Measurements from ENCODE around the gene CASP10. TPM values are rescaled to one million over a fixed set of nuclear protein-coding genes. Genes with fewer than 3 reads are reported as not detected.
A peak's percentile ranks its signal among the peaks of the same experiment; 100 is the strongest.

Gene CASP10
- total and polyA plus RNA-seq, 2 of the 13 experiments (the other 11 are each of a cell fraction or from before 2014, with no cell fraction given), result 22.2 to 23.8 TPM

DNA sequence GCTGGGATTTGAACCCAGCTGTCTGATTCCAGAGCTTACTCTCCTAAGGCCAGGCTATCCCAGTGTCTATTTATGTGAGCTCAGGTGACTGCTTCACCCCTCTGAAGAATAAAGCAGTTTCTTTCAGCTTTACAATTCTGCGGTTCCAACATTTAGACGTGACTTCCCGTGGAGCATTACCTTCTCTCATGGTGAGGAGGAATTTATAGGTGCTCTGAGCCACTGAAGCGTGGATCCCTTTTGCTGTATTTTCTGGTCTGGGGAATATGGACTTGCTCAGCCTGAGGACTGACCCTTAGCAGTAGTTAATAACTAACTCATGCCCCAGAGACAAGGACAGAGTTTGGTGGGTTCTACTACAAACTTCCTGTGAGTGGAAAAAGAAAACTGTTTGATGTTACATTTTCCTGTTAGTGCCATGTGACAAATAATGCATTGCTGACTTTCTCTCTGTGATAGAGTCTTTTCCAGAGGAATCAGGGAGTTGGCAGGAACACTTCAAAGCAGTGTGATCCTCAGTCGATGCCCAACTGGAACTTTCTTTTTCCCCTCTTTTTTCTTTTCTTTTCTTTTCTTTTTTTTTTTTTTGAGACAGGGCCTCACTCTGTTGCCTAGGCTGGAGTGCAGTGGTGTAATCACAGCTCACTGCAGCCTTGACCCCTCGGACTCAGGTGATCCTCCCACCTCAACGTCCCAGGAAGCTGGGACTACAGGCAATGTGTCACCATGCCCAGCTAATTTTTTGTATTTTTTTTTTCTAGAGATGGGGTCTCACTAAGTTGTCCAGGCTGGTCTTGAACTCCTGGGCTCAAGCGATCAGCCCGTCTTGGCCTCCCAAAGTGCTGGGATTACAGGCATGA, 21.9 kb downstream of the CASP10 start (continued):
- TF ChIP-seq, protein P1, sequence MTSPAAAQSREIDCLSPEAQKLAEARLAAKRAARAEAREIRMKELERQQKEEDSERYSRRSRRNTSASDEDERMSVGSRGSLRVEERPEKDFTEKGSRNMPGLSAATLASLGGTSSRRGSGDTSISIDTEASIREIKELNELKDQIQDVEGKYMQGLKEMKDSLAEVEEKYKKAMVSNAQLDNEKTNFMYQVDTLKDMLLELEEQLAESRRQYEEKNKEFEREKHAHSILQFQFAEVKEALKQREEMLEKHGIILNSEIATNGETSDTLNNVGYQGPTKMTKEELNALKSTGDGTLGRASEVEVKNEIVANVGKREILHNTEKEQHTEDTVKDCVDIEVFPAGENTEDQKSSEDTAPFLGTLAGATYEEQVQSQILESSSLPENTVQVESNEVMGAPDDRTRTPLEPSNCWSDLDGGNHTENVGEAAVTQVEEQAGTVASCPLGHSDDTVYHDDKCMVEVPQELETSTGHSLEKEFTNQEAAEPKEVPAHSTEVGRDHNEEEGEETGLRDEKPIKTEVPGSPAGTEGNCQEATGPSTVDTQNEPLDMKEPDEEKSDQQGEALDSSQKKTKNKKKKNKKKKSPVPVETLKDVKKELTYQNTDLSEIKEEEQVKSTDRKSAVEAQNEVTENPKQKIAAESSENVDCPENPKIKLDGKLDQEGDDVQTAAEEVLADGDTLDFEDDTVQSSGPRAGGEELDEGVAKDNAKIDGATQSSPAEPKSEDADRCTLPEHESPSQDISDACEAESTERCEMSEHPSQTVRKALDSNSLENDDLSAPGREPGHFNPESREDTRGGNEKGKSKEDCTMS (CRISPR knock-in tag; conservative IDR thresholded peaks at IDR 0.05), result no peak
- TF ChIP-seq CREM (IDR thresholded peaks at IDR 0.05) (peak; percentile 85), CREM (CRISPR knock-in tag; IDR thresholded peaks at IDR 0.05) (no peak), ZNF781 (CRISPR knock-in tag; IDR thresholded peaks at IDR 0.05; ENCODE audit: borderline replicate concordance, not compliant biosample characterization) (no peak), ZNF3 (CRISPR knock-in tag; IDR thresholded peaks at IDR 0.05) (no peak), HNF4A (CRISPR knock-in tag; IDR thresholded peaks at IDR 0.05) (peak; percentile 85), ZNF792 (CRISPR knock-in tag; IDR thresholded peaks at IDR 0.05) (peak; percentile 24; the same call in 1 of the 2 replicates), ZNF446 (CRISPR knock-in tag; IDR thresholded peaks at IDR 0.05) (no peak; the same call in 1 of the 2 replicates), IRF2 (CRISPR knock-in tag; IDR thresholded peaks at IDR 0.05) (peak; percentile 78; the same call in 1 of the 2 replicates), BRCA1 (CRISPR knock-in tag; IDR thresholded peaks at IDR 0.05) (peak; percentile 24; the same call in 1 of the 2 replicates), CHD4 (IDR thresholded peaks at IDR 0.05; ENCODE audit: borderline replicate concordance, low read length) (no peak), PHF21A (CRISPR knock-in tag; IDR thresholded peaks at IDR 0.05) (peak; percentile 95), NCOR1 (IDR thresholded peaks at IDR 0.05; ENCODE audit: borderline replicate concordance, low read length) (peak; percentile 96), ZNF441 (CRISPR knock-in tag; IDR thresholded peaks at IDR 0.05; ENCODE audit: borderline replicate concordance) (0 out of 2 replicates have a peak, but pooled peaks have one; percentile 9), EZH2 (conservative IDR thresholded peaks at IDR 0.05; ENCODE audit: low read depth, low read length) (no peak), ZFP82 (CRISPR knock-in tag; IDR thresholded peaks at IDR 0.05; ENCODE audit: borderline replicate concordance) (no peak), ZNF891 (CRISPR knock-in tag; IDR thresholded peaks at IDR 0.05) (peak; percentile 59; the same call in 1 of the 2 replicates), DPF2 (CRISPR knock-in tag; IDR thresholded peaks at IDR 0.05; ENCODE audit: borderline replicate concordance, low read depth) (peak; percentile 67), SIX1 (CRISPR knock-in tag; IDR thresholded peaks at IDR 0.05; ENCODE audit: borderline replicate concordance) (peak; percentile 43; the same call in 1 of the 2 replicates)
- TF ChIP-seq, protein P2, sequence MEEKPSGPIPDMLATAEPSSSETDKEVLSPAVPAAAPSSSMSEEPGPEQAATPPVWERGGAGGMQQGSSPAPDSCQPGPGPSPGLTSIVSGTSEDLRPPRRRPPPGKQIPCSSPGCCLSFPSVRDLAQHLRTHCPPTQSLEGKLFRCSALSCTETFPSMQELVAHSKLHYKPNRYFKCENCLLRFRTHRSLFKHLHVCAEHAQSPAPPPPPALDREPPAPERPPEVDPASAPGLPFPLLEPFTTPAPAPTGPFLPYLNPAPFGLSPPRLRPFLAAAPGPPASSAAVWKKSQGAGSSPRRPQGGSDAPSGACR (CRISPR knock-in tag; IDR thresholded peaks at IDR 0.05), result 0 out of 2 replicates have a peak, but pooled peaks have one; percentile 46
- TF ChIP-seq, protein P3, sequence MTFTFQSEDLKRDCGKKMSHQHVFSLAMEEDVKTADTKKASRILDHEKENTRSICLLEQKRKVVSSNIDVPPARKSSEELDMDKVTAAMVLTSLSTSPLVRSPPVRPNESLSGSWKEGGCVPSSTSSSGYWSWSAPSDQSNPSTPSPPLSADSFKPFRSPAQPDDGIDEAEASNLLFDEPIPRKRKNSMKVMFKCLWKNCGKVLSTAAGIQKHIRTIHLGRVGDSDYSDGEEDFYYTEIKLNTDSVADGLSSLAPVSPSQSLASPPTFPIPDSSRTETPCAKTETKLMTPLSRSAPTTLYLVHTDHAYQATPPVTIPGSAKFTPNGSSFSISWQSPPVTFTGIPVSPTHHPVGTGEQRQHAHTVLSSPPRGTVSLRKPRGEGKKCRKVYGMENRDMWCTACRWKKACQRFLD (CRISPR knock-in tag; IDR thresholded peaks at IDR 0.05; ENCODE audit: borderline replicate concordance), result no peak; the same call in 1 of the 2 replicates
- TF ChIP-seq, protein P4, sequence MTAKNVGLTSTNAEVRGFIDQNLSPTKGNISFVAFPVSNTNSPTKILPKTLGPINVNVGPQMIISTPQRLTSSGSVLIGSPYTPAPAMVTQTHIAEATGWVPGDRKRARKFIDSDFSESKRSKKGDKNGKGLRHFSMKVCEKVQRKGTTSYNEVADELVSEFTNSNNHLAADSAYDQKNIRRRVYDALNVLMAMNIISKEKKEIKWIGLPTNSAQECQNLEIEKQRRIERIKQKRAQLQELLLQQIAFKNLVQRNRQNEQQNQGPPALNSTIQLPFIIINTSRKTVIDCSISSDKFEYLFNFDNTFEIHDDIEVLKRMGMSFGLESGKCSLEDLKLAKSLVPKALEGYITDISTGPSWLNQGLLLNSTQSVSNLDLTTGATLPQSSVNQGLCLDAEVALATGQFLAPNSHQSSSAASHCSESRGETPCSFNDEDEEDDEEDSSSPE (CRISPR knock-in tag; IDR thresholded peaks at IDR 0.05), result no peak
- TF ChIP-seq, protein P5, sequence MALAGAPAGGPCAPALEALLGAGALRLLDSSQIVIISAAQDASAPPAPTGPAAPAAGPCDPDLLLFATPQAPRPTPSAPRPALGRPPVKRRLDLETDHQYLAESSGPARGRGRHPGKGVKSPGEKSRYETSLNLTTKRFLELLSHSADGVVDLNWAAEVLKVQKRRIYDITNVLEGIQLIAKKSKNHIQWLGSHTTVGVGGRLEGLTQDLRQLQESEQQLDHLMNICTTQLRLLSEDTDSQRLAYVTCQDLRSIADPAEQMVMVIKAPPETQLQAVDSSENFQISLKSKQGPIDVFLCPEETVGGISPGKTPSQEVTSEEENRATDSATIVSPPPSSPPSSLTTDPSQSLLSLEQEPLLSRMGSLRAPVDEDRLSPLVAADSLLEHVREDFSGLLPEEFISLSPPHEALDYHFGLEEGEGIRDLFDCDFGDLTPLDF (CRISPR knock-in tag; IDR thresholded peaks at IDR 0.05), result peak; percentile 18; the same call in 1 of the 2 replicates

Measured in HepG2 (cell line).